ENCODE data around the gene MRTFB. TPM values are rescaled to one million over a fixed set of nuclear protein-coding genes. Genes with fewer than 3 reads are reported as not detected.
A peak's percentile ranks its signal among the peaks of the same experiment; 100 is the strongest.

MRTFB gene
- total RNA-seq, 1 donor from 2014 or later = 83.1 TPM

DNA sequence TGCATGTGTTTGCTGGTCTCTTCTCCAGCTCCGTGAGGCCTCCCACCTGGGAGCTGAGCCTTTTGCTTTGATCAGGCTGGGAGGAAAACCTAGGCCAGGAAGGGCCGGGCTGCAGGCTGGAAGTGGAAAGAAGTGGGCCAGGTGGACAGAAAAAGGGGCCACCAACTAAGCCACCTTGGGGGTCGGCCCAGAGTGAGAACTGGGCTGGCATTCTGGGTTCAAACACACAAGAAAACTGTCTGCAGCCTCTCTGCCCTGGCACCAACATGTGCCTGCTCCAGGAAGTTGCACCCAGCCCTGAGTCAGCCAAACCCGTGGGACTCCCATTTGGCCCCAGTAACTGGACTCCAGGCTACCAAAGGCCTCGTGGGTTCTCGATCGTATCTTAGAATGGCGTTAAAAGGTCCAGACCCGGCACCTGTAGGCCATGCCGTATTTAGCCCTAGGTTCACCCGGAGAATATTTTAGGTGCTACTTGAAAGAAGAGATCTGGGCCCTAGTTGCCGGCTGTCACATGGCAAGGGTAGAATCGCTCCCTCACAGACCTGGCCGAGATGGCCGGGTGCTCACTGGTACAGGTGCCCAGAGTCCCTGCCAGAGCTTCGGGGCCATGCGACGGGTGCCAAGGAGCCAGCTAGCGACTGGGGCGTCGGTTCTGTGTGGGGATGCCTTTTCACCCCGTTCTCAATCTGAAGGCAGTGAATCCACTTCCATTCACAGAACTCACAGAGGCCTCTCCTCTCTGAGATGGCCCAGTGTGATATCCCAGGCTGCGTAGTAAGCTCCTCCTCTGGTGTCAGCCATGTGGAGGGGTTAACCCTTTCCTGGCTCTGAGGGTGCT lies 236.6 kb downstream of the MRTFB start:
- no peak overlapping the region for H3K27ac Mint-ChIP-seq
- TF ChIP-seq, protein P1, sequence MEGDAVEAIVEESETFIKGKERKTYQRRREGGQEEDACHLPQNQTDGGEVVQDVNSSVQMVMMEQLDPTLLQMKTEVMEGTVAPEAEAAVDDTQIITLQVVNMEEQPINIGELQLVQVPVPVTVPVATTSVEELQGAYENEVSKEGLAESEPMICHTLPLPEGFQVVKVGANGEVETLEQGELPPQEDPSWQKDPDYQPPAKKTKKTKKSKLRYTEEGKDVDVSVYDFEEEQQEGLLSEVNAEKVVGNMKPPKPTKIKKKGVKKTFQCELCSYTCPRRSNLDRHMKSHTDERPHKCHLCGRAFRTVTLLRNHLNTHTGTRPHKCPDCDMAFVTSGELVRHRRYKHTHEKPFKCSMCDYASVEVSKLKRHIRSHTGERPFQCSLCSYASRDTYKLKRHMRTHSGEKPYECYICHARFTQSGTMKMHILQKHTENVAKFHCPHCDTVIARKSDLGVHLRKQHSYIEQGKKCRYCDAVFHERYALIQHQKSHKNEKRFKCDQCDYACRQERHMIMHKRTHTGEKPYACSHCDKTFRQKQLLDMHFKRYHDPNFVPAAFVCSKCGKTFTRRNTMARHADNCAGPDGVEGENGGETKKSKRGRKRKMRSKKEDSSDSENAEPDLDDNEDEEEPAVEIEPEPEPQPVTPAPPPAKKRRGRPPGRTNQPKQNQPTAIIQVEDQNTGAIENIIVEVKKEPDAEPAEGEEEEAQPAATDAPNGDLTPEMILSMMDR (IDR thresholded peaks at IDR 0.05; ENCODE audit: unreplicated experiment) = no peak
- no peaks in the 10 kb centered on the region for H3K36me3 Mint-ChIP-seq (ENCODE audit: insufficient read depth)
- no peak for DNase-seq (ENCODE audit: low spot score, unreplicated experiment)
- no peaks in the 10 kb centered on the region for H3K9me3 Mint-ChIP-seq (ENCODE audit: low read depth)
- H3K4me1 Mint-ChIP-seq (ENCODE audit: low read depth) = peaks cover 45% of the 10 kb centered on the region
- H3K4me3 Mint-ChIP-seq (ENCODE audit: low read depth) = no peak overlapping the region
- peaks cover 45% of the 10 kb centered on the region for H3K27me3 Mint-ChIP-seq

GRCh38 chr16:14308368-14308723 lies 237.2 kb downstream of the MRTFB start:
- no peak overlapping the region for H3K4me3 Mint-ChIP-seq (ENCODE audit: low read depth)
- no peaks in the 10 kb centered on the region for H3K36me3 Mint-ChIP-seq (ENCODE audit: insufficient read depth)
- peaks cover 47% of the 10 kb centered on the region for H3K4me1 Mint-ChIP-seq (ENCODE audit: low read depth)
- DNase-seq (ENCODE audit: low spot score, unreplicated experiment) = no peak
- H3K27ac Mint-ChIP-seq = no peak overlapping the region
- TF ChIP-seq, protein P1 (IDR thresholded peaks at IDR 0.05; ENCODE audit: unreplicated experiment) = no peak
- peaks cover 40% of the 10 kb centered on the region for H3K27me3 Mint-ChIP-seq
- H3K9me3 Mint-ChIP-seq (ENCODE audit: low read depth) = no peaks in the 10 kb centered on the region

GRCh38 chr16:14309001-14309886 lies 238.1 kb downstream of the MRTFB start:
- Mint-ChIP-seq H3K27me3 (peaks cover 32% of the 10 kb centered on the region), H3K4me3 (ENCODE audit: low read depth) (peak overlapping the region; percentile 22), H3K4me1 (ENCODE audit: low read depth) (peaks cover 46% of the 10 kb centered on the region), H3K36me3 (ENCODE audit: insufficient read depth) (no peaks in the 10 kb centered on the region), H3K27ac (peak overlapping the region; percentile 85), H3K9me3 (ENCODE audit: low read depth) (no peaks in the 10 kb centered on the region)
- DNase-seq (ENCODE audit: low spot score, unreplicated experiment) = peak; percentile 51
- TF ChIP-seq, protein P1 (IDR thresholded peaks at IDR 0.05; ENCODE audit: unreplicated experiment) = peak; percentile 42

DNA sequence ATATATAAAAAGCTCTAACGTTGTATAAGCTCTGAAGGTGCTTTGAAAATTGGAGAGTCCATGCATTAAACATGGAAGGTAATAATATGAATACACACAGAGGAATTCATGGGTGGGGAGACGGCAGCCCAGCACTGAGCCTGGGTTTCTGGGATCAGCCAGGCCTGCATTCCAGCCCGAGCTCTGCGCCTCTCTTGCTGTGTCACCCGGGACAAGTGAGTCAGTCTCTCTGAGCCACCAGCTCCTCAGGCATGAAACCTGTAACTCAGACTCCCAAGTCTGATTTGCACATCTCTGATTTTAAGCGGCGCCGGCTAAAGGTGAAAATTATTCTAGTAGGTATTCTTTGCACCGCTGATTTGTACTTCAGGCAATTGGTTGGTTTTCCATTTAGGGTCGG lies 238.8 kb downstream of the MRTFB start:
- peaks cover 25% of the 10 kb centered on the region for H3K27me3 Mint-ChIP-seq
- H3K27ac Mint-ChIP-seq = peak overlapping the region; percentile 85
- H3K9me3 Mint-ChIP-seq (ENCODE audit: low read depth) = no peaks in the 10 kb centered on the region
- H3K4me3 Mint-ChIP-seq (ENCODE audit: low read depth) = peak overlapping the region; percentile 22
- peaks cover 44% of the 10 kb centered on the region for H3K4me1 Mint-ChIP-seq (ENCODE audit: low read depth)
- TF ChIP-seq, protein P1 (IDR thresholded peaks at IDR 0.05; ENCODE audit: unreplicated experiment) = no peak
- no peaks in the 10 kb centered on the region for H3K36me3 Mint-ChIP-seq (ENCODE audit: insufficient read depth)
- DNase-seq (ENCODE audit: low spot score, unreplicated experiment) = no peak

- H3K27ac Mint-ChIP-seq = peak overlapping the region; percentile 93
- DNase-seq (ENCODE audit: low spot score, unreplicated experiment) = no peak
- peaks cover 38% of the 10 kb centered on the region for H3K4me1 Mint-ChIP-seq (ENCODE audit: low read depth)
- H3K36me3 Mint-ChIP-seq (ENCODE audit: insufficient read depth) = no peaks in the 10 kb centered on the region
- H3K9me3 Mint-ChIP-seq (ENCODE audit: low read depth) = no peaks in the 10 kb centered on the region
- H3K4me3 Mint-ChIP-seq (ENCODE audit: low read depth) = no peak overlapping the region
- TF ChIP-seq, protein P1 (IDR thresholded peaks at IDR 0.05; ENCODE audit: unreplicated experiment) = peak; percentile 40
- peaks cover 19% of the 10 kb centered on the region for H3K27me3 Mint-ChIP-seq
Measured at GRCh38 chr16:14310519-14310991, 239.4 kb downstream of the MRTFB start.
